ENCODE data around the gene ZFAND4.
"Not testable (repeated sequence)": the region's sequence is repeated elsewhere in the genome, so short reads cannot be mapped to it uniquely, and the experiment has no call there.

Gene ZFAND4

DNA sequence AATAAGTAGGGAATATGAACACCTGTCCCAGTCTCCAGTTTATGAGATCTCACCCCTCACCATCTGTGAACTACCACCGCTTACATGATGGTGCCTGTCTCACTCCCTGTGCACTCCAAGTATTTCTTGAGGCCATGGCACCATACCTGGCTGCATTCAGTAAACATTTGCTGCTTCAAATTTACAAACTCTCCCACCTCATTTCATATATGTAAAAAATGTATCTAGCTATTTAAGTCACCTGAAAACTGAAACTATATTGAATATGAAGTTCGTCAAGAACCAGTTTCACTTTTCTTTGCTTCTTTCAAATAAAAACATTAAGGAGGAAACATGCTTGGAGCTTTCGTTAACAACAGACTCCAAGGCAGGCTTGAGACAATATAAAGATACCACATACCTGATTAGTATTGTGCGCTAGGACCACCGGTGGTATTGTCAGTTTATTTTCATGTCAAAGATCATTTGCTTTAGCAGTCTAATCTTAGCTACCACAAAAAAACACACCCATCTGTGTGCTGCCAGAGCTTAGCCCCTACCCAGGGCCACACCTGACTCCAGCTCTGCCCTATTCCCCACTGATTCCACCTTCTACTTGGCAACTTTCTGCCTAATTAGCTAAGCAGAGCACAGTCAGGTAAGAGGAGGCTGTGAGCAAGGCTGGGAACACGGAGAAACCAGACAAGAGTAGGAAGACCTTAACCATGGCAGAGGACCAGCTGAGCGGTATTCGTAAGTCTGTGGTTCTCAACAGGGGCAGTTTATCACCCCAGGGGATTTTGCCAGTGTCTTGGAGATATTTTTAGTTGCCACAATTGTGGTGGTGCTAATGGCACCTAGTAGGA is 92.0 kb downstream of the ZFAND4 start:
- Histone ChIP-seq H3K36me3 (ENCODE audit: control insufficient read depth, insufficient read depth, low read length) (no peaks in the 10 kb centered on the region), H3K4me3 (ENCODE audit: insufficient read depth, low read depth, low read length, poor library complexity, severe bottlenecking) (peak overlapping the region; percentile 61), H3K27ac (ENCODE audit: insufficient read depth, low read length, poor library complexity, severe bottlenecking) (peak overlapping the region; percentile 65), H3K4me1 (ENCODE audit: control insufficient read depth, insufficient read depth, low read length, poor library complexity, severe bottlenecking) (peaks cover 8% of the 10 kb centered on the region), H3K9me3 (ENCODE audit: control insufficient read depth, low read length) (no peaks in the 10 kb centered on the region), H3K27me3 (replicated peaks; ENCODE audit: control insufficient read depth, insufficient read depth, low read length, poor library complexity, severe bottlenecking) (no peaks in the 10 kb centered on the region)
- no peak for DNase-seq

DNA sequence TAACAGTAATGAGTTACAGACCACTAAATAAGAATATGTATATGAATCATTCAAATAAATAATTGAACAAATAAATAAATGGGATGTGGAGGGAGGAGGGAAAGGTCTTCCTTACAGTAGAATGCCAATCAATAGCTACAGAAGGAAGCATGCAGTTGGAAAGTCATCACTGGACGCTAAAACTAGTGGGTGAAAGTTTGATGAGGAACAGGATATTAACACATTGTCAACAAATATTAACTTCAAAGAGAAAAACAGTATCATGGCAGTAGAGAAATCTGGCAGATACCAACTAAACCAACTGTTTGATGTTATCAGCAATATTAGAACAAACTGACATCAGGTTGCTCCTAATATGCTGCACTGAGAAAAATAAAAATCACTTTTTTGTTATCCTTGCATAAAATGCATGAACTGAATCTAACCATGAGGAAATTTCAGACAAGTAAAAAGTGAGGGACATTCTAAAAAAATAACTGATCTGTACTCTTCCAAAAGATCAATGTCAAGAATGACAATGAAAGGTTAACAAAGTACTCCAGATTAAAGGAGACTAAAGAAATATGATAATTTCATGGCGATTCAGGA is 94.1 kb downstream of the ZFAND4 start:
- Histone ChIP-seq H3K27ac (ENCODE audit: insufficient read depth, low read length, poor library complexity, severe bottlenecking) (no peak overlapping the region), H3K27me3 (replicated peaks; ENCODE audit: control insufficient read depth, insufficient read depth, low read length, poor library complexity, severe bottlenecking) (no peaks in the 10 kb centered on the region), H3K9me3 (ENCODE audit: control insufficient read depth, low read length) (no peaks in the 10 kb centered on the region), H3K4me3 (ENCODE audit: insufficient read depth, low read depth, low read length, poor library complexity, severe bottlenecking) (no peak overlapping the region), H3K36me3 (ENCODE audit: control insufficient read depth, insufficient read depth, low read length) (no peaks in the 10 kb centered on the region), H3K4me1 (ENCODE audit: control insufficient read depth, insufficient read depth, low read length, poor library complexity, severe bottlenecking) (peaks cover 8% of the 10 kb centered on the region)
- DNase-seq: no peak

DNA sequence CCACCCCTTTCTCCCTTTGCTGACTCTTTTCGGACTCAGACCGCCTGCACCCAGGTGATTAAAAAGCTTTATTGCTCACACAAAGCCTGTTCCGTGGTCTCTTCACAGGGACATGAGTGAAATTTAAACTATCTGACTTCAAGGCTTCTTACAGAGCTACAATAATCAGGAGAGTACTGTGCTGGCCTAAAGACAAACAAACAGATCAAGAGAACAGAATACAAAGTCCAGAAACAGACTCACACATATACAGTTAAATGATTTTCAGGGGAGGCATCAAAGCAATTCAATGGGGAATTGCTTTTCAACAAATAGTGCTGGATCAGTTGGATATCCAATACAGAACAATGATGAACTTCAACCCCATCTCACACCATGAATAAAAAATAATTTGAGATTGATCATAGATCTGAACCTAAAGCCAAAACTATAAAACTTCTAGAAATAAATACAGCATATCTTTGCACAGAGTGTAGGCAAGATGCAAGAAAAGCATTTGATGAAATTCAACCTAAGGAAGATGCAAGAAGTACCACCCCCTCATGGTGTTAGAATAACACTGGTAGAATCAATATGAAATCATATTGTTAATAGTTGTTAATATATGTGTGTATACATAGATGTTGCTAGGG is 96.5 kb downstream of the ZFAND4 start:
- DNase-seq: no peak
- no peak overlapping the region for H3K27ac ChIP-seq (ENCODE audit: insufficient read depth, low read length, poor library complexity, severe bottlenecking)
- no peaks in the 10 kb centered on the region for H3K9me3 ChIP-seq (ENCODE audit: control insufficient read depth, low read length)
- no peak overlapping the region for H3K4me3 ChIP-seq (ENCODE audit: insufficient read depth, low read depth, low read length, poor library complexity, severe bottlenecking)
- H3K36me3 ChIP-seq (ENCODE audit: control insufficient read depth, insufficient read depth, low read length): no peaks in the 10 kb centered on the region
- peaks cover 2% of the 10 kb centered on the region for H3K4me1 ChIP-seq (ENCODE audit: control insufficient read depth, insufficient read depth, low read length, poor library complexity, severe bottlenecking)
- H3K27me3 ChIP-seq (replicated peaks; ENCODE audit: control insufficient read depth, insufficient read depth, low read length, poor library complexity, severe bottlenecking): no peaks in the 10 kb centered on the region

DNA sequence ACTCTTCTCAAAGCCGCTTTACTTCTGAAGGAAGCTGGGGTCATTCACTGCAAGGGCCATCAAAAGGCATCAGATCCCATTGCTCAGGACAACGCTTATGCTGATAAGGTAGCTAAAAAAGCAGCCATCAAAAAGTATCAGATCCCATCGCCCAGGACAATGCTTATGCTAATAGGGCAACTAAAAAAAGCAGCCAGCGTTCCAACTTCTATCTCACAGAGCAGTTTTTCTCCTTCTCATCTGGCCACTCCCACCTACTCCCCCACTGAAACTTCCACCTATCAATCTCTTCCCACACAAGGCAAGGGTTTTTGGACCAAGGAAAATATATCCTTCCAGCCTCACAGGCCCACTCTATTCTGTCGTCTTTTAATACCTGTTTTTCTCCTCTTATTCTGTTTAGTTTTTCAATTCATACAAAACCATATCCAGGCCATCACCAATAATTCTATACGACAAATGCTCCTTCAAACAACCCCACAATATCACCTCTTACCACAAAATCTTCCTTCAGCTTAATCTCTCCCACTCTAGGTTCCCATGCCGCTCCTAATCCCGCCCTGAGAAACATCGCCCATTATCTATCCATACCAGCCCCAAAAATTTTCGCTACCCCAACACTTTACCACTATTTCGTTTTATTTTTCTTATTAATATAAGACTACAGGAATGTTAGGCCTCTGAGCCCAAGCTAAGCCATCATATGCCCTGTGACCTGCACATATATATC is 97.4 kb downstream of the ZFAND4 start:
- not testable (repeated sequence) for DNase-seq; H3K4me1 ChIP-seq (ENCODE audit: control insufficient read depth, insufficient read depth, low read length, poor library complexity, severe bottlenecking); H3K4me3 ChIP-seq (ENCODE audit: insufficient read depth, low read depth, low read length, poor library complexity, severe bottlenecking); H3K27me3 ChIP-seq (replicated peaks; ENCODE audit: control insufficient read depth, insufficient read depth, low read length, poor library complexity, severe bottlenecking); H3K9me3 ChIP-seq (ENCODE audit: control insufficient read depth, low read length); H3K36me3 ChIP-seq (ENCODE audit: control insufficient read depth, insufficient read depth, low read length); H3K27ac ChIP-seq (ENCODE audit: insufficient read depth, low read length, poor library complexity, severe bottlenecking)

DNA sequence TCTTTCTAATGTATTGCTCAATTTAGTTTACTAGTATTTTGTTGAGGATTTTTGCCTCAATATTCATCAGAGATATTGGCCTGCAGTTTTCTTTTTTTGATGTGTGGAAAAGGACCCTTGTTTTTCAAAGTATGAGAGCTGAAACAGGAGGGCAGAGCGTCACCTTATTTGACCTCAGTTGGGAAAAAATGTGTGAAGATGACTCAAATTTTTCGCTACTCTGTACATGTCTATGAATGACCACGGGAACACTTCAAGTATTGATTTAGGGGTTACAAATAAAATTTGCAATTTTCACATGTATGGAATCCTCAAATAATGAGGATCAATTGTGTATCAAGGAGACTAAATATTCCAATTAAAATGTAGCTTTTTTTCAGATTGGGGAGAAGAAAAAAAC is 103.1 kb downstream of the ZFAND4 start:
- Histone ChIP-seq H3K36me3 (ENCODE audit: control insufficient read depth, insufficient read depth, low read length) (no peaks in the 10 kb centered on the region), H3K27me3 (replicated peaks; ENCODE audit: control insufficient read depth, insufficient read depth, low read length, poor library complexity, severe bottlenecking) (no peaks in the 10 kb centered on the region), H3K27ac (ENCODE audit: insufficient read depth, low read length, poor library complexity, severe bottlenecking) (no peak overlapping the region), H3K9me3 (ENCODE audit: control insufficient read depth, low read length) (no peaks in the 10 kb centered on the region), H3K4me1 (ENCODE audit: control insufficient read depth, insufficient read depth, low read length, poor library complexity, severe bottlenecking) (no peaks in the 10 kb centered on the region), H3K4me3 (ENCODE audit: insufficient read depth, low read depth, low read length, poor library complexity, severe bottlenecking) (no peak overlapping the region)
- DNase-seq: no peak

DNA sequence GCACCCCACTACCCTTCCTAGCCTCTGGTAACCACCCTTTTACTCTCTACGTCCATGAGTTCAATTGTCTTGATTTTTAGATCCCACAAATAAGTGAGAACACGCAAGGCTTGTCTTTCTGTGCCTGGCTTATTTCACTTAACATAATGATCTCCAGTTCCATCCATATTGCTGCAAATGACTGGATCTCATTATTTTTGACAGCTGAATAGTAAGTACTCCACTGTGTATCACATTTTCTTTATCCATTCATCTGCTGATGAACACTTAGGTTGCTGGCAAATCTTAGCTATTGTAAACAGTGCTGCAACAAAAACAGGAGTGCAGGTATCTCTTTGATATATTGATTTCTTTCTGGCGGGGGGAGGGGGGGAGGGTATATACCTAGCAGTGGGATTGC is 106.2 kb downstream of the ZFAND4 start:
- no peak overlapping the region for H3K27ac ChIP-seq (ENCODE audit: insufficient read depth, low read length, poor library complexity, severe bottlenecking)
- no peaks in the 10 kb centered on the region for H3K27me3 ChIP-seq (replicated peaks; ENCODE audit: control insufficient read depth, insufficient read depth, low read length, poor library complexity, severe bottlenecking)
- H3K4me3 ChIP-seq (ENCODE audit: insufficient read depth, low read depth, low read length, poor library complexity, severe bottlenecking): no peak overlapping the region
- no peak for DNase-seq
- no peaks in the 10 kb centered on the region for H3K4me1 ChIP-seq (ENCODE audit: control insufficient read depth, insufficient read depth, low read length, poor library complexity, severe bottlenecking)
- H3K36me3 ChIP-seq (ENCODE audit: control insufficient read depth, insufficient read depth, low read length): no peaks in the 10 kb centered on the region
- no peaks in the 10 kb centered on the region for H3K9me3 ChIP-seq (ENCODE audit: control insufficient read depth, low read length)
